ENCODE data around the gene CADM2.

The CADM2 gene

GRCh38 chr3:84961011-84961410 is 2.2 kb downstream of the CADM2 start:
- Histone ChIP-seq H3K4me1 (ENCODE audit: control insufficient read depth, insufficient read depth, low read length) (no peaks in the 10 kb centered on the region), H3K4me3 (ENCODE audit: low read depth, low read length) (no peak overlapping the region), H3K27ac (ENCODE audit: extremely low read depth, low read depth, low read length) (no peak overlapping the region), H3K9me3 (ENCODE audit: control insufficient read depth, insufficient read depth, low read depth, low read length) (no peaks in the 10 kb centered on the region), H3K36me3 (ENCODE audit: control insufficient read depth in 2 of 2, insufficient read depth in 1 of 2, low read length in 2 of 2) (no peaks in the 10 kb centered on the region)
- no peak for TF ChIP-seq GLI2 (tag by site-specific recombination; IDR thresholded peaks at IDR 0.05; ENCODE audit: borderline replicate concordance, low read depth)
- TF ChIP-seq ZNF514 (tag by site-specific recombination; IDR thresholded peaks at IDR 0.05), result no peak
- TF ChIP-seq ZBTB21 (tag by site-specific recombination; IDR thresholded peaks at IDR 0.05), result no peak
- no peak for TF ChIP-seq TRIM28 (IDR thresholded peaks at IDR 0.05; ENCODE audit: borderline replicate concordance, low read length)
- no peak for TF ChIP-seq ZNF366 (tag by site-specific recombination; conservative IDR thresholded peaks at IDR 0.05)
- TF ChIP-seq ZNF658 (tag by site-specific recombination; IDR thresholded peaks at IDR 0.05), result no peak
- CTCF ChIA-PET, result no interaction called here
- POLR2A ChIA-PET, result no interaction called here

DNA sequence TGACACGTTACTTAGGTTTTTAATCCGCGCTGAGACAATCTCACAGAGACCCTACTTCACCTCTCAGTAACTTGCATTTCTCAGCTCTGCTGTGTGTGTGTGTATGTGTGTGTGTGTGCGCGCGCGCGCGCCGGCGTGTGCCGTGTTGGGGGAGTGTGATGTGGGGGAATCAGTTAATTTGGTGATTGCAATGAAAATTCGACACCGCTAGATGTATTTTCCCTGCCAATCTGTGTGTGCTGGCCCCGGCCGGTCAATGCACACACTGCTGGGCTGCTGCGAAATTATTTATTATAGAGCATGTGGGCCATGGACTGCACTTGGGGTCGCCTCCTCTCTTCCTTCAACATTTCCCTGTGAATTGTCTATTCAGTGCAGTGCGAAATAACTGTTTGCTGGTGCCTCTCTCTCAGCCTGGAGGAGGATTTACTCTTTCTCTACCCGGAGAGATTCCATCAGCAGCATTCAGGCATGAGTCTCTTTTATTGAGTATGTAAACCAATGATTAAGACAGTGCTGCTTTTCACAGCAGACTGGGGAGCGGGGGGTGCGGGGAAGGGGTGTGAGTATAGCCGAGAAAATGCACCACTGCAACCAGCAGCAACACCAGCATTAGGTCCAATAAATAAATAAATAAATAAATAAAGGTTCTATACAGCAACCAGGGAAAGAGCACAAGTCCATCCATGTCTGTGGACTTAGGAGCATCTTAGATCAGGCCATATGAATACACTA is 2.9 kb downstream of the CADM2 start:
- no peak overlapping the region for H3K27ac ChIP-seq (ENCODE audit: extremely low read depth, low read depth, low read length)
- no peaks in the 10 kb centered on the region for H3K36me3 ChIP-seq (ENCODE audit: control insufficient read depth in 2 of 2, insufficient read depth in 1 of 2, low read length in 2 of 2)
- H3K9me3 ChIP-seq (ENCODE audit: control insufficient read depth, insufficient read depth, low read depth, low read length), result no peaks in the 10 kb centered on the region
- H3K4me1 ChIP-seq (ENCODE audit: control insufficient read depth, insufficient read depth, low read length), result no peaks in the 10 kb centered on the region
- TF ChIP-seq ZNF610 (tag by site-specific recombination; IDR thresholded peaks at IDR 0.05; ENCODE audit: borderline replicate concordance), result no peak
- POLR2A ChIA-PET, result no interaction called here
- CTCF ChIA-PET, result no interaction called here
- no peak overlapping the region for H3K4me3 ChIP-seq (ENCODE audit: low read depth, low read length)

DNA sequence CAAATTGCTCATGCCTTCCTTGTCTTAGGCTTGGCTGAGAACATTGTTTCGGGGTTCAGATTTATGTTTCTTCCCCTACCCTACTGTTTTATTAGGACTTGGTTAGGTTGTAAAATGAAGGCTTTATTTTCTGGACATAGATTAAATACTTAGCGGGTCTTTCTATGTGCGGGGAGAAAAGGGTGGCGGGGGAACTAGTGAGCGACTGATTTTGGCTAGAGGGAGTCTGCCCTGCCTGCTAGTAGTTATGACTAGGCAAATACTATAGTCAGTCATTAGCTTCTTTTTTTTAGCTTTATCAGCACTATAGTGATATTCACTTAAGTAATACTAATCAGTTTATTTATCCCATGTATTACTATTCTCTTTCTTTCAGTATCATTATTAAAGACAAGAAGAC is 3.6 kb downstream of the CADM2 start:
- CTCF ChIA-PET, result no interaction called here
- H3K27ac ChIP-seq (ENCODE audit: extremely low read depth, low read depth, low read length), result no peak overlapping the region
- H3K4me1 ChIP-seq (ENCODE audit: control insufficient read depth, insufficient read depth, low read length), result no peaks in the 10 kb centered on the region
- H3K36me3 ChIP-seq (ENCODE audit: control insufficient read depth in 2 of 2, insufficient read depth in 1 of 2, low read length in 2 of 2), result no peaks in the 10 kb centered on the region
- no peak overlapping the region for H3K4me3 ChIP-seq (ENCODE audit: low read depth, low read length)
- no peak for TF ChIP-seq KLF1 (tag by site-specific recombination; IDR thresholded peaks at IDR 0.05)
- no peak for TF ChIP-seq ZNF341 (tag by site-specific recombination; IDR thresholded peaks at IDR 0.05; ENCODE audit: low read depth)
- no peak for TF ChIP-seq ZNF404 (tag by site-specific recombination; IDR thresholded peaks at IDR 0.05)
- TF ChIP-seq ZNF596 (tag by site-specific recombination; IDR thresholded peaks at IDR 0.05), result no peak
- no peak for TF ChIP-seq KLF7 (tag by site-specific recombination; IDR thresholded peaks at IDR 0.05; ENCODE audit: borderline replicate concordance)
- TF ChIP-seq ZNF132 (tag by site-specific recombination; IDR thresholded peaks at IDR 0.05; ENCODE audit: borderline replicate concordance), result no peak
- no peak for TF ChIP-seq ZNF701 (tag by site-specific recombination; IDR thresholded peaks at IDR 0.05)
- no peak for TF ChIP-seq ZNF626 (tag by site-specific recombination; IDR thresholded peaks at IDR 0.05)
- TF ChIP-seq, protein P1, sequence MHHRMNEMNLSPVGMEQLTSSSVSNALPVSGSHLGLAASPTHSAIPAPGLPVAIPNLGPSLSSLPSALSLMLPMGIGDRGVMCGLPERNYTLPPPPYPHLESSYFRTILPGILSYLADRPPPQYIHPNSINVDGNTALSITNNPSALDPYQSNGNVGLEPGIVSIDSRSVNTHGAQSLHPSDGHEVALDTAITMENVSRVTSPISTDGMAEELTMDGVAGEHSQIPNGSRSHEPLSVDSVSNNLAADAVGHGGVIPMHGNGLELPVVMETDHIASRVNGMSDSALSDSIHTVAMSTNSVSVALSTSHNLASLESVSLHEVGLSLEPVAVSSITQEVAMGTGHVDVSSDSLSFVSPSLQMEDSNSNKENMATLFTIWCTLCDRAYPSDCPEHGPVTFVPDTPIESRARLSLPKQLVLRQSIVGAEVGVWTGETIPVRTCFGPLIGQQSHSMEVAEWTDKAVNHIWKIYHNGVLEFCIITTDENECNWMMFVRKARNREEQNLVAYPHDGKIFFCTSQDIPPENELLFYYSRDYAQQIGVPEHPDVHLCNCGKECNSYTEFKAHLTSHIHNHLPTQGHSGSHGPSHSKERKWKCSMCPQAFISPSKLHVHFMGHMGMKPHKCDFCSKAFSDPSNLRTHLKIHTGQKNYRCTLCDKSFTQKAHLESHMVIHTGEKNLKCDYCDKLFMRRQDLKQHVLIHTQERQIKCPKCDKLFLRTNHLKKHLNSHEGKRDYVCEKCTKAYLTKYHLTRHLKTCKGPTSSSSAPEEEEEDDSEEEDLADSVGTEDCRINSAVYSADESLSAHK (tag by site-specific recombination; IDR thresholded peaks at IDR 0.05), result no peak
- TF ChIP-seq, protein P2, sequence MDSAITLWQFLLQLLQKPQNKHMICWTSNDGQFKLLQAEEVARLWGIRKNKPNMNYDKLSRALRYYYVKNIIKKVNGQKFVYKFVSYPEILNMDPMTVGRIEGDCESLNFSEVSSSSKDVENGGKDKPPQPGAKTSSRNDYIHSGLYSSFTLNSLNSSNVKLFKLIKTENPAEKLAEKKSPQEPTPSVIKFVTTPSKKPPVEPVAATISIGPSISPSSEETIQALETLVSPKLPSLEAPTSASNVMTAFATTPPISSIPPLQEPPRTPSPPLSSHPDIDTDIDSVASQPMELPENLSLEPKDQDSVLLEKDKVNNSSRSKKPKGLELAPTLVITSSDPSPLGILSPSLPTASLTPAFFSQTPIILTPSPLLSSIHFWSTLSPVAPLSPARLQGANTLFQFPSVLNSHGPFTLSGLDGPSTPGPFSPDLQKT (IDR thresholded peaks at IDR 0.05; ENCODE audit: borderline replicate concordance, low read depth, low read length), result no peak
- no peak for TF ChIP-seq ZNF302 (tag by site-specific recombination; IDR thresholded peaks at IDR 0.05; ENCODE audit: low read depth)
- no peak for TF ChIP-seq ZNF416 (tag by site-specific recombination; IDR thresholded peaks at IDR 0.05)
- TF ChIP-seq ZNF768 (tag by site-specific recombination; IDR thresholded peaks at IDR 0.05), result no peak
- no peak for TF ChIP-seq BCL11B (tag by site-specific recombination; IDR thresholded peaks at IDR 0.05; ENCODE audit: low read depth)
- TF ChIP-seq ZNF600 (tag by site-specific recombination; IDR thresholded peaks at IDR 0.05), result no peak
- TF ChIP-seq ZNF426 (tag by site-specific recombination; IDR thresholded peaks at IDR 0.05), result no peak
- TF ChIP-seq SCRT1 (tag by site-specific recombination; IDR thresholded peaks at IDR 0.05; ENCODE audit: borderline replicate concordance), result no peak
- TF ChIP-seq ZNF529 (tag by site-specific recombination; IDR thresholded peaks at IDR 0.05; ENCODE audit: insufficient replicate concordance), result no peak
- TF ChIP-seq ZNF610 (tag by site-specific recombination; IDR thresholded peaks at IDR 0.05; ENCODE audit: borderline replicate concordance), result no peak
- H3K9me3 ChIP-seq (ENCODE audit: control insufficient read depth, insufficient read depth, low read depth, low read length), result no peaks in the 10 kb centered on the region
- POLR2A ChIA-PET, result no interaction called here
